Islet of Langerhans (tissue), 1 donor: ENCODE measurements around the gene PLXDC2.
A peak's percentile ranks its signal among the peaks of the same experiment; 100 is the strongest.

Experiments used
- FAIRE-seq: peaks from one replicate; lab custom pipeline; 2011; peaks lifted over from hg19 to GRCh38; lab: Jason Lieb, UNC

Gene PLXDC2

GRCh38 chr10:20048161-20048560, 231.9 kb downstream of the PLXDC2 start:
- FAIRE-seq: no peak

- no peak for FAIRE-seq
Measured at GRCh38 chr10:20058135-20058534, 241.9 kb downstream of the PLXDC2 start.

GRCh38 chr10:20059084-20059835, 243.0 kb downstream of the PLXDC2 start:
- FAIRE-seq: no peak

GRCh38 chr10:20065814-20066213, 249.6 kb downstream of the PLXDC2 start:
- FAIRE-seq: no peak

- no peak for FAIRE-seq
Measured at GRCh38 chr10:20073167-20073566, 256.9 kb downstream of the PLXDC2 start.

GRCh38 chr10:20075713-20076112, 259.5 kb downstream of the PLXDC2 start:
- FAIRE-seq: no peak

- FAIRE-seq: no peak
Measured at GRCh38 chr10:20084451-20084850, 268.2 kb downstream of the PLXDC2 start.

GRCh38 chr10:20085115-20085514, 268.9 kb downstream of the PLXDC2 start:
- FAIRE-seq: no peak

GRCh38 chr10:20087353-20087752, 271.1 kb downstream of the PLXDC2 start:
- FAIRE-seq: no peak

- no peak for FAIRE-seq
Measured at GRCh38 chr10:20088061-20088701, 271.9 kb downstream of the PLXDC2 start.

GRCh38 chr10:20089879-20090278, 273.6 kb downstream of the PLXDC2 start:
- FAIRE-seq: no peak

GRCh38 chr10:20090831-20091230, 274.6 kb downstream of the PLXDC2 start:
- no peak for FAIRE-seq

- FAIRE-seq: no peak
Measured at GRCh38 chr10:20091698-20092097, 275.5 kb downstream of the PLXDC2 start.

GRCh38 chr10:20093600-20093999, 277.4 kb downstream of the PLXDC2 start:
- FAIRE-seq: no peak

- FAIRE-seq: no peak
Measured at GRCh38 chr10:20094226-20094976, 278.2 kb downstream of the PLXDC2 start.

- FAIRE-seq: peak; percentile 81
Measured at GRCh38 chr10:20100171-20100570, 283.9 kb downstream of the PLXDC2 start.

GRCh38 chr10:20105236-20105635, 289.0 kb downstream of the PLXDC2 start:
- no peak for FAIRE-seq

GRCh38 chr10:20105931-20106330, 289.7 kb downstream of the PLXDC2 start:
- FAIRE-seq: no peak

- FAIRE-seq: no peak
Measured at GRCh38 chr10:20108021-20108420, 291.8 kb downstream of the PLXDC2 start.

- no peak for FAIRE-seq
Measured at GRCh38 chr10:20109613-20110012, 293.4 kb downstream of the PLXDC2 start.

- no peak for FAIRE-seq
Measured at GRCh38 chr10:20110125-20111100, 294.2 kb downstream of the PLXDC2 start.

- no peak for FAIRE-seq
Measured at GRCh38 chr10:20114179-20114578, 297.9 kb downstream of the PLXDC2 start.
